Right hindlimb (tissue), 1 donor: ENCODE data around the gene NRXN3.
"Not testable (repeated sequence)": the region's sequence is repeated elsewhere in the genome, so short reads cannot be mapped to it uniquely, and the experiment has no call there.

Experiments used
- DNase-seq: peaks from one replicate; pipeline ENCODE4 v3.0.0-alpha.2; 2018

Gene NRXN3

DNA sequence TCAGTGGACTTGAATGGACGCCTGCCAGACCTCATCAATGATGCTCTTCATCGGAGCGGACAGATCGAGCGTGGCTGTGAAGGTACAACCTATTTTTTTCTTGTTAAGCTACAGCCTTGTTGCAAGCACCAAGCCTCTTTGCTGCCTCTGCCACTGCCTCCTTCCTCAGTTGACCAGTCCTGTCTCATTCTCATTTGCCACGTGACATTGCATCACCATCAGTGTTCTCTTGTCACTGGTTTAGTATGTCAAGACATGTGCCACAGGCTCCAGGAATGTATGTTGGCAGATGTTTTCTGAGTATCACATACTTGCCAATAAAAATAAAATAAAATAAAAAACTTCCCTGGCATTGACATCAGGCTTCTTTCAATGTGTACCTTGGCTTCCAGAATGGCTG is 798.1 kb downstream of the NRXN3 start:
- DNase-seq: no peak

DNA sequence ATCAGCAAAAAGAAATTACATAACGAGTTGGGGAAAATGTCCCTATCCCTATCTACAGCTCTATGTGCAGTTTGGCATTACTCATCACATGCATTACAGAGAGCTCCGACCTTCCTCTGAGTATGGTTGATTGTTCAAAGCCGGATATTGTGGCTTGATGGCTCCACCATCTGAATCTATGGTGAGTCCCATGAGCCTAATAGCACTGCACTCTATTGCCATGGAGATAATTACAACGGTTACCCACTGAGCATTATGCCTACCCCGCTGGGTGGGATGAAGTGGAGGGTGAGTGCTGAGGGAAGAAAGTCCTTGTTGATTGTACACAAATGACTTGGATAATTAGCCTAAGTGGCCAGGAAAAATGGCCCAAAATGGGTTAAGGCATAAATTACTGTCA is 800.5 kb downstream of the NRXN3 start:
- DNase-seq: no peak

DNA sequence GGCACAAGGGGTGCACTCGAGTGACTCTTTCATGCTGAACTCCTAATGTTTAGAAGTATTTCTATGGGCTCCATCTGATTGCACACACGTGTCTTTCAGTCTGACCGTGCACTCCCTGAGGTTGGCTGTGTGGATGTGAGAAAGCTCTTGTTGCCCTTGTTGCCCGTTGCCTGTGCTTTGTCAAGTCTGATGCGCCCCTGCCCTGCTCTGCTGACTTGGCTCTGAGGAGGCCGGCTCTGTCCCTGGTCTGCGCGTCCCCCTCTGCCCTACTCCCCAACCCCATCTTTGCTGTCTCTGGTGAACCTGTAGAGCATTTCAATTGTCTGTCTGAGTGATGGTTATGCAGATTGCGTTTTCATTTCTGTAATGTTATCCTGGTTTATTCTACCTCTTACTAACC is 802.3 kb downstream of the NRXN3 start:
- no peak for DNase-seq

DNA sequence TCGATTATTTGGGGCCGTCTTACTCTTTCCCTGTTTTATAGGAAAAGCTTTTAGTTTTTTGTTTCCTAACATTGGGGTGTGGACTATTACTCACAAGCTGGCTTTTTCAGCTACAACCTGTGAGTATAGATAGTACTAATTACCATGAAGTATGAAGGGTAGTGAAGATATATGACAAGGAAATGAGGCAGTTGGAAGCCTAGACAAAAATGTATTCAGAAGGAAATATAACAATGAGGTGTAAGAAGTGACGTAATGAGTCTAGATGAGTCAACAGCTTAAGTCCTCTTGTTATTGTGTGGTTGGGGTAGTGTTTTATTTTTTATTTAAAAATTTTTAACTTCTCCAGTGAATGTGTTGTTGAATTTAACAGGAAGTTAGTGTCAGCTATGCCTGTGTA is 804.5 kb downstream of the NRXN3 start:
- DNase-seq: no peak

DNA sequence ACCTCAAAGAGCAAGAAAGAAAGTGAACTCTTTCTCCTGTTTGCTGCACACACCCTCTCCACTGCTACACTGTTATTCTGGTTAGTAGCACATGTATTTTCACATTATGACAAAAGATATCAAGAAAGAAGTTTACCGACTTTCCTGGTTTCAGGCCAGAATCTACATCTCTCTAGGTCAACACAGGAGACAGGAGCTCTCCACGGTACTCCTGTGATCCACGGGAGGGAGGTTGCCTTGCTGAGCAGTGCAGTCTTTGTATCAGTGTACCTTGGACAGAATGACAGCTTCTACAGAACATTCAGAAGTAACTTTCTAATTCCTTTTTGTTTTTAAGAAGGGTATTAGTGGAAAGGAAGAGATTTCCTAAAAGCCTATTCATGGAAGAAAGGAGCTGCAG is 805.6 kb downstream of the NRXN3 start:
- no peak for DNase-seq

DNA sequence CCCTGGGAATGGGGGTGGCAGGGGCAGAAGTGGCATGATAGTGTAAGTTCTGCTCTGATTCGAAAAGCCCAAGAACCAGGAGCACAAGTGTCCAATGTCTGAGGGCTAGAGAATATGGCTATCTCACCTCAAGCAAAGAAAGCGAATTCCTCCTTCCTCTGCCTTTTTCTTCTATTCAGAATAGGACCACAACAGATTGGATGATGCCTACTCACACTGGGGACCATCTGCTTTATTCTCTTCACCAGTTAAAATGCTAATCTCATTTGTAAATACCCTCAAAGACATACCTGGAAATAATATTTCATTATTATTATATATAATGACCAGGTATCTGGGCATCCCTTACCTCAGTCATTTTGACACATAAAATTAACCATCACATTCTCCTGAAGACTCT is 808.7 kb downstream of the NRXN3 start:
- DNase-seq: no peak

DNA sequence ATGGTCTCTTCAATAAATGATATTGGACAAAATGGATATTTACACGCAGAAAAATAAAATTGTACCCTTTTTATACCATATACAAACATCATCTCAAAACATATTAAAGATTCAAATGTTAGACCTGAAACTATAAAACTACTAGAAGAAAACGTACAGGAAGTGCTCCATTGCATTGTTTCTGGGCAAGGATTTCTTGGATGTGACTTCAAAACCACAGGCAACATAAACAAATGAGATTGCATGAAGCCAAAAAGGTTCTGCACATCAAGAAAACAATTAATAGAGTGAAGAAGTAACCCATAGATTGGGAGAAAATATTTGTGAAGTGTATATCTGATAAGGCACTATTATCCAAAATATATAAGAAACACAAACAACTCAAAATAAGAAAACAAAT is 812.4 kb downstream of the NRXN3 start:
- DNase-seq: no peak

DNA sequence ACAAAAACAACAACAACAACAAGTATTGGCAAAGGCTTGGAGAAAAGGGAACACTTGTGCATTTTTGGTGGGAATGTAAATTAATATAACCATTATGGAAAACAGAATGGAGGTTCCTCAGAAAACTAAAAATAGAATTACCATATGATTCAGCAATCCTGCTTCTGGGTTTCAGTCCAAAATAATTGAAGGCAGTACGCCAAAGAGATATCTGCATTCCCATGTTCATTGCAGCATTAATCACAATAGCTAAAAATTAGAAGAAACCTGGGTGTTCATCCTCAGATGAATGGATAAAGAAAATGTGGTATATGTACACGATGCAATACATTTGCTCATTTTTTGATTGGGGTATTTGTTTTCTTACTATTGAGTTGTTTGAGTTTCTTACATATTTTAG is 813.0 kb downstream of the NRXN3 start:
- no peak for DNase-seq

DNA sequence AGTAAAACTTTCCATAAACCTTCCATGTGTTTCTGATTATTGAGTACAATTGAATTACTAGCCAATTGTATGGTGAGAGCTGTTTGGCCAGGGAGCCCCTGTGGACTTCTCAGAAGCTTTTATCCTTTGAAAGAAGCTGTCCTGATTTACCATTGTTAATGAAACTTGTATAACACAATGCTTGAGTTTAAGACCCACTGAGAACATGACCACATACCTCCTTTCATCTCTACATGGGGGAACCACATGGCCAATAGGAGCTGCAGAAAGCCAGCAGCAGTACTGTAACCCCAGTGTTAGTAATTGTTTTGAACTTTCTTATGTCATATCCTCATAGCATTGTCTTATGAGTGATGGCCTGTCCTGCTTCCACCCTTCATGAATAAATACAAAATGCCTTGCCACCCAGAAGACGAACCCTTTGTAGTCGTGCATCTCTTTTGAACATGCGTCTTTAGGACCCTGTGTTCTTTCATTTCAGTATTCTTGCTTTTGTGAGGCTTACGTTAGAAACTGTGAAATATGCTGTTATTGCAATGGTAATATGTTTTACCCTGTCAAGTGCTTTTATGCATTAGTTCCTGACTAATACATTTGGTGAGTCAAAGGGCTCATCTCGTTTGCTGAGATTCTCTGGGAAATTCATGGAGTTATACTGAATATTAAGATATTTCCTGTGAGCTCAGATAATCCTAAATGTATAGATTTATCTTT is 815.7 kb downstream of the NRXN3 start:
- DNase-seq: no peak

DNA sequence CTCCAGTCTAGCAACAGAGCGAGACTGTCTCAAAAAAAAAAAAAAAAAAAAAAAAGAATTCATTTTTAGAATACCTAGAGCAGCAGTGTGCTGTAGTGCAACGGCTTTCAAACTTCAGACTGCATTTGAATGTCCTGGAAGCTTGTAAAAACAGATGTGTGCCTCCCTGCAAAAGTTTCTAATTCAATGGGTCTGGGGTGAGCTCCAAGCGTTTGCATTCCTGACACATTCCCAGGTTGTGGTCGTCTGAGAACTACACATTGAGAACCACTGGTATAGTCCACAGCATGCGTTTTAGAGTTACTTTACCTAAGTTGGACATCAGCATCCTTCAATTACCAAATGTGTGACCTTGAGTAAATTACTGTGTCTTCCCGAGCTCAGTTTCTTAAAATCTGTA is 816.8 kb downstream of the NRXN3 start:
- DNase-seq: no peak

DNA sequence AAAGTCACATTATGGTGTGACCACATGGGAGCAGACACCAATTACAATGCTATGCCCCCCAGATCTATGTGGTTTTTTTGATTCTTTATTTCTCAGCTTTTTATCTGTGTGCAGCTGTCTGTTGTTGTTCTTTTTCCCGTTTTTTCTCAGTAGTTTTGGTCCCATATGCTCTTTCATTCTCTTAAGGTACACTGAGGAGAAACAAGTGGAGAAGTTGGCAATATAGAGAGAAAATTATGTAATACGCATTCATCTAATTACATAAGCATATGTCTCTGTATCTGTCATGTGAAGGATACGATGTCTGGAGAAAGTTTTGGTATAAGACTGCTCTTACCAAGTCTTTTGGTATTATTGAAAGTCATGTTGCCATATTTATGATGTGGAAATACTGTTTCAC is 819.0 kb downstream of the NRXN3 start:
- DNase-seq: no peak

DNA sequence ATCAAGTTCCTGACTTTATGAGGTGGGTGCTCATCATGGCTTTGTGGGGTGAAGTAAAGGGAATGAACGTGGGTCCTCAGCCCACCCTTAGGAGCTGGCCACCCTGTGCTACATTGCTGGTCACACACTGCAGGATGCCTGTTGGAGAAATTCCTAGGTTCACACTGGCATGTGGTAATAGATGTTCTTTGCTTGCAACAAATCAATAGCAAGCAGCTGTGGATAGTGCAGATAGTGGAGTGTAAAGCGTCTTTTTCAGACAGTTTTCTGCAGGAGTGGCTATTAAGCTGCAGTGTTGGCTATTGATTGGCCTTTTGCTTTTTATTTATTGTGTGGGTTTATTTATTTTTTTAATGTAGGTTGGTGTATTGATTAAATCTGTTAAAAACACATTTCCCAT is 822.7 kb downstream of the NRXN3 start:
- no peak for DNase-seq

DNA sequence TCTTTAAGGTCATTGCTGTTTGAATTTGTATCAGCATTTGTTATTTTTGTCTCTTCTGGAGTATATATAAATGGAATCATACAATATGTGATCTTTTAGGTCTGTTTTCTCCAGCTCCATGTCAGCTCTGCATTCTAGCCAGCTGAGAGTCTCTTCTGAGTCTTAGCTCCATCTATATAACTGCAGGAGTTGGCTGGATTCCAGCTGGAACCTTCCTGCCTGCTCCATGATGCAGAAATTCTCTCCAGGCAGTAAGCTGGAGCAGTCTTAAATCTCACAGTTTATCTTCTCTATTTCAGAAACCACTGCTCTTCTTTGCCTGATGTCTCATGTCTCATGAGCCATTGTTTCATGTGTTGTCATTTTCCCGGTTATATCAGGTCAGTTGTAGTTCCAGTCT is 827.6 kb downstream of the NRXN3 start:
- DNase-seq: peak; percentile 73

DNA sequence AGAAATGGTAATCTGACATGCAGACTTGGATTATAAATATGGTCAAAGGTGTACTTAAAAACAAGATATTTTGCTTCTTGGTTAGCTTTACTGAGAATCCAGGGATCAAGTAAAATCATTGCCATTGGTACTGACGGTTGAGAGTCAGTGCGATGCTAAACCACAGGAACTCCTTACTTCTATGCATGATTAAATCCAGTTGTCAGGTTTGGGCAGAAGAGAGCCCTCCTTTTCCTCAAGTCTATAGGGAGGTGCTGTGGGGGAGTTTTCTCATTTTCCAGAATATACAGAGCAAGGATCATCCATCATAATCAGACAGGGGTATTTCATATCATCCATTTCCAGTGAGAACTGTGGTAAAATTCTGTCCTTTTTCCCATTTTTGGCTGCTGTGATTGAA is 839.1 kb downstream of the NRXN3 start:
- no peak for DNase-seq

DNA sequence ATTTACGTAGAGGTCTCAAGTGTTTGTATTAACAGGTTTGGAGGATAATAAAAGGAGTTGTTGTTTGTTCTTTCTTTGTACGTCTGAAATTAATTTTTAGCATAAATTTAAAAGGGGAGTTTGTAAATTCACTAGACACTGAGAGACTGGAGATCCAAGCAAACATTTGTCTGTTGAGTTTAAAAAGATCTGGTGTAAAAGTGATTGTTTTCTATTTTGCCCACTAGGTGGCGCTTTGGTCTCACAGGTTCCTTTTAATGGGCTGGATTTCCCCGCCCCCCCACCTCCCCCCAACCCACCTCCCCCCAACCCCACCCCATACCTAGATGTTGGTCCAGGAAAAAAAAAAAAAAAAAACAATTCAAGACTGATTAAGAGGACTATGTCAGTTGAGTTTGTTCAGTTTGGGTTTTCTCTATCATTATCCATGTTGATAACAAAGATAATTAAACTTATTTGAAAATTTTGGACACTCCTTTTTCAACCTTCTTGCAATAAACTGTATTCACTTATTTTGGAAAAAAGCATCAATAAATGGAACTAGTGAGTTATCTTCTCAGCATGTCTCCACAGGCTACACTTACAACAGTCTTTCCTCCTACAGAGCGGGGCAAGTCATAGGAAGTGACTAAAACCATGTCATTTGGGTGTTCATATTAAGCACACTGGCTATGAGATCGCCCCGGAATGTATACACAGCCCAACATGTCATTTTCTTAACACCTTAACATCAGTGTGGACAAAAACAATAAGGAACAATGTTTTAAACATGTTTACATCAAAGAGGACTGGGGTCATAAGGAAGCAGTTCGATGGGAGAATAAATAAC is 841.1 kb downstream of the NRXN3 start:
- DNase-seq: no peak

DNA sequence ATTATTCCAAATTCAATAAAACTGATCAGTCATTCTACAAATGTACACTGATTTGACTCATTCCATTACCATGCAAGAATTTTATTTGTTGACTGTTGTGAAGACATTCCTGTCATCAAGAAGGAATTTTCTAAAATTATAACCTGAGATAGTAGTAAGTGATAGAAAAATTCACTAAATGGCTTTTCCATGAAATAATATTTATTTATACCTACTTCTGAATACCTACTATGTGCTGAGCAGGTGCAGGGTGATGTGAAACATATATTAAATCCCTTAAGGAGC is 841.7 kb downstream of the NRXN3 start:
- no peak for DNase-seq

DNA sequence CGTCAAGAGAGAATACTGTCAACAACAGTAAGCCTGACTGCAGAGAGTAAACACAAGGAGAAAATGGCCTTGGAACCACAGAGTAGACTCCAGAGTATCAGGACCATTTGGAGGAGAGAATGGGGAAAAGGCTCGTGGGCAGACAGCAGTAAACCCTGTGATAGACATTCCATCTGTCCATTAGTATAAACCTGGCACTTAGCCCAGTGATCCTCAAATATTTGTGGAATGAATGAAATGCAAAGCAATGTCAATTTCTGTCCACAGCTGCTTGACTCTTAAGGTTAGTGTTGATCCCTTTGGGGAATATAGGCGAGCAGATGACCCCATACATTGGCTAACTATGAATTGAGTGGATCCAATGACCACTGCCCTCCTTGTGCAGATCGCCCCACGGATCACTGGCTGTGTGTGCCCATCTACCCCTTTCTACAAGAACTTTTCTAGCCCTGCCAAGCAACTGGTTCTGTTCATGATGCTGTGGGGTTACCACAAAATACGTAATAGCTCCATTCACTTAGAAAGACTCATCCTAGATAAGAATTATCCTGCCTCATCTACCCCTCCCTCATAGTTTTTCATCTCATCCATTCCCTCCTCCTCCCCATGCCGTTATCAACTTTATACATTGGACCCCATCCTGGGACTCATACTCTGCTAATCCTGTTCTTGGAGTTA is 846.8 kb downstream of the NRXN3 start:
- DNase-seq: no peak

DNA sequence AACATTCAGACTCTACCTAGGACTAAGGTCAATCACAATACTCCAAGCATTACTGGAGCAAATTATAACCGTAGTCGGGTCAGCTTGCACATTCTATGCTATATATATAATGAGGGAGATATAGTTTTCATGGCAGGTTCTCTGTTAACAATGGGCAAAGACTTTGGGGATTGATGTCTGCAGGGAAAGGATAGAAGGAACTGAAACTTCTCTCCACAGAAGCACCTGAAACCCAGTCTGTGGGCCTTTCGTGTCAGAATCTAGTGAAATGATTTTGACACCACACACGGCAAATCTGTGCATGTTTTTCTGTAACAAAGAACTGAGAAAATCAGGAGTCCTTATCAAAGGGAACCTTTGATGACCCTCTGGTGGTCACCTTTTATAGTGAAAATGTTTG is 847.4 kb downstream of the NRXN3 start:
- no peak for DNase-seq

DNA sequence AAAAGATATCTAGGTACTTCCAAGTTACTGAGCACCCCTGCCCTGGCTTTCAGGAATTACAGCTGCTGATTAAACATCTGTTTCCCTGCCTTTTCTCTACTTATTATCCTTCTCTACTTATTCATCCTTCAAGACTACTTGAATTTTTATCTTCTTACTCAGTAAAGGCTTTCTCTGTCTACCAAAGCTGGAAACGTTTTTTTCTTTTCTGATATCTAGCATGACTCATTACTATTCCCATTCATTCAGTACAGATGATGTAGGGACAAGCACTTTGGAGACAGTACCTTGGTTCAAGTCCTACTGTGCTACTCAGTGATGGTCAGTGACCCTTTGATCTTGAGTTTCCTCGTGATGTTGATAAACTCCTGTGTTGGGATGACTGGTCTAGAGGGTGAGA is 848.7 kb downstream of the NRXN3 start:
- no peak for DNase-seq

DNA sequence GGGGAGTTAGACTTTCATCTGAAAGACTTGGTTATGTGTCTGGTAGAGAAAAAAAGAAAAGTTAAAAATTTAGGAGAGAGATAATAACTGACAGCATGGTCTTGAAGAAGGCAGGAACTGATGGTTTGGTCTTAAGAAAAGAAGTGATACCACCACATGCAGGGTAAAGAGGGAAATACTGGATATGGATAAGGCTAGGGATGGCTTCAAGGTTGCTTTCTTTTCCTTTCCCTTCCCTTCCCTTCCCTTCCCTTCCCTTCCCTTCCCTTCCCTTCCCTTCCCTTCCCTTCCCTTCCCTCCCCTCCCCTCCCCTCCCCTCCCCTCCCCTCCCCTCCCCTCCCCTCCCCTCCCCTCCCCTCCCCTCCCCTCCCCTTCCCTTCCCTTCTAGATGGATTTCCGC is 849.7 kb downstream of the NRXN3 start:
- DNase-seq: not testable (repeated sequence)

DNA sequence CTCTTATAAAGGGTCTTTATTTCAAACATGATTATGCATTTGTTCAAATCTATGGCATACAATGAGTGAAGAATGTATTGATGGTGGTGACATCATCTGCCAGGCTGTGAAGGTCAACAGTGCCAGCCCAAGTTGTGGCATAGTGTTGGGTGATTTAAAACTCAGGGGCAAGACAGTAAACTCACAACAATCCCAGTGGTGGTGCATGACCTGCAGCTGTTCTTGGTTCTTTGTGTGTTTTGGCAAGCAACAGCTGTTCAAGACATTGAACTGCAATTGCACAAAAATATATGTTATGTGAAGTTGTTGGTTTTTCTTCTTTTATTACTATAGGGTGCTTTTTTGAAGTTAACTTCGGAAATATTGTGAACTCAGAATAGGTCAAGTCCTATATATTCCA is 851.6 kb downstream of the NRXN3 start:
- no peak for DNase-seq

DNA sequence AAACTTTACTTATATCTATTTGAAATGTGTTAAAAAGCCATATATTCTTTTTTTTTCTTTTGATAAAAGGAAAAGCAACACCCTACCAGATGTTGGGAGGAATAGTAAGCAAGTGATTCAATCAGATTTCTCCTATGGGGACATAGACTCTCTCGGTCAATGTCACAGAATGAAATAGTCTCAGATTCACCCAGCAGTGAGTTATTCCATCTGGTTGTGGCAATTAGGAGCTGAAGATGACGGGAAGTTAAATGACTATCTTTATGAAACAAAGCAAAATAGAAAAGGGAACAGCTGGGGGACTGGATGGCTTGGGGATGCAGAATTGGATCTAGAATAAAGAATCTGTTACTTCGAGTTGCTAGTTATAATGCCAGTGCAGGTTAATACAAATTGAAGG is 857.0 kb downstream of the NRXN3 start:
- DNase-seq: no peak

DNA sequence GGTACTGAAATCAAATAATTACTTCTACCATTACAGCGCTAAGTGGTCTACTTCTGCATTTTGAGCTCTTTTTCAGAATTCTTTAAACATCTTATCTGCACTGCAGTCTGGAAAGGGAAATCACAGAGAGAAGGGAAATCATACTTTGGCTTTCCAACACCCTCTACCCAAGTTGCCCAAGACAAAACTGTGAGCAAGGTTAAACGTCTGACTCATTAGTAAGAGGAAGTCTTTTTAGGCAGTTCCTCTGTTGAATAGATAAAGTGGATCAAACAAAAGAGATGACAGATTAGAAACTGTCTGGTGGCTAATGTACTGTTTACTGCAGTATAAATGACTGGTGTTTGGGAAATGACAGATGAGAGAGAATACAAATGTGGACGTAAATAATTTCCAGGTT is 858.1 kb downstream of the NRXN3 start:
- no peak for DNase-seq

DNA sequence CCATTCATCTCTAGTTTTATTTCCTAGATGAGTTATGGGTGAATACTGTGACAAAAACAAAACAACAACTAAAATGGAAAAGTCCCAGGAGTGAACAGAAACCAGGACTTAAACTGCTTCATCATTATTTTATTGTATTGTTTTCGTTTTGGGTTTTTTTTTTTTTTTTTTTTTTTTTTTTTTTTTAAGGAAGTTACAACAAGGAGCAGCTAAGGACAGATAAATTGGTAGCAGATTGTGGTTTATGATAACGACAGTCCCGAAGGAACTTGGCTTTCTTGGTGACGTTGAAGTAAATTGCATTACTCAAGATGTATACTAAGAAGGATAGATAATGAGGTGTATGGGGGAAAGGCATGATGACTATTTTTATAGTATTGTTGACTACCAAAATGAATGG is 866.3 kb downstream of the NRXN3 start:
- DNase-seq: no peak
